ENCODE data around the gene ANXA11. TPM values are rescaled to one million over a fixed set of nuclear protein-coding genes. Genes with fewer than 3 reads are reported as not detected.
"Not testable (repeated sequence)": the region's sequence is repeated elsewhere in the genome, so short reads cannot be mapped to it uniquely, and the experiment has no call there.

The ANXA11 gene
- total RNA-seq, 1 experiment from 2014 or later, result 241 TPM

DNA sequence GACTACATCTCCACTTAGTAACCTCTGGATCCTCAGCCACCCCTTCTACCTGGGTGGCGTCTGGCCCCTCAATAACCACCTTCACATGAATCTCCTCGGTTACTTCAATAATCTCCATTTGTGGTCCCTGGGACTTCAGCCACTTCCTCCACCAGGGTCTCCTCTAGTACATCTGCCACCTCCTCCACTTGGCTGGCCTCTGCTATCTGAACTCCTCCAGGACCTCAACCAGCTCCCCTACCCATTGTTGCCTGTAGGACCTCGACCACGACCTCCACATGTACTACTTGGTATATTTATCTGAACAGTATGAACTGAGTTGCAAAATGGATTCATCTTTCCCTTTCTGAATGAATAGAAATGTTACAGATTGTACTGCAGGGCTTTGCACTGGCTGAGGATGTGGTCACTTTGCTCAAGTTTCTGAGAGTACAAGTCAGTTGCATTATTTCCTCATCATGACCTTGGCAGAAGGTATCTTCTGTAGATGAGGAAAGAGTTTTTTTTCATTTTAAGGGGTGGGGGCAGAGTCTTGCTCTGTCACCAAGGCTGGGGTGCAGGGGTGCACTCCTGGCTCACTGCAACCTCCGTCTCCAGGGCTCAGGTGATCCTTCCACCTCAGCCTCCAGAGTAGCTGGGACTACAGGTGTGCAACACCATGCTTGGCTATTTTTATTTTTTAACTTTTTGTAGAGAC lies 48.1 kb upstream of the ANXA11 start:
- Histone ChIP-seq H3K36me3 (ENCODE audit: control insufficient read depth, insufficient read depth, low read length) (no peaks in the 10 kb centered on the region), H3K4me3 (ENCODE audit: low read depth in 2 of 2, low read length in 2 of 2) (no peak overlapping the region), H3K27me3 (ENCODE audit: control insufficient read depth, insufficient read depth, low read length) (peaks cover 2% of the 10 kb centered on the region; the same call in 1 of the 2 replicates), H3K9me3 (ENCODE audit: control insufficient read depth, insufficient read depth, low read depth, low read length) (no peaks in the 10 kb centered on the region), H3K27ac (ENCODE audit: low read length) (no peak overlapping the region), H3K4me1 (ENCODE audit: control insufficient read depth, insufficient read depth, low read length) (no peaks in the 10 kb centered on the region)
- DNase-seq (ENCODE audit: low read depth, low spot score) (no peak), ATAC-seq (no peak)
- TF ChIP-seq, protein P1, sequence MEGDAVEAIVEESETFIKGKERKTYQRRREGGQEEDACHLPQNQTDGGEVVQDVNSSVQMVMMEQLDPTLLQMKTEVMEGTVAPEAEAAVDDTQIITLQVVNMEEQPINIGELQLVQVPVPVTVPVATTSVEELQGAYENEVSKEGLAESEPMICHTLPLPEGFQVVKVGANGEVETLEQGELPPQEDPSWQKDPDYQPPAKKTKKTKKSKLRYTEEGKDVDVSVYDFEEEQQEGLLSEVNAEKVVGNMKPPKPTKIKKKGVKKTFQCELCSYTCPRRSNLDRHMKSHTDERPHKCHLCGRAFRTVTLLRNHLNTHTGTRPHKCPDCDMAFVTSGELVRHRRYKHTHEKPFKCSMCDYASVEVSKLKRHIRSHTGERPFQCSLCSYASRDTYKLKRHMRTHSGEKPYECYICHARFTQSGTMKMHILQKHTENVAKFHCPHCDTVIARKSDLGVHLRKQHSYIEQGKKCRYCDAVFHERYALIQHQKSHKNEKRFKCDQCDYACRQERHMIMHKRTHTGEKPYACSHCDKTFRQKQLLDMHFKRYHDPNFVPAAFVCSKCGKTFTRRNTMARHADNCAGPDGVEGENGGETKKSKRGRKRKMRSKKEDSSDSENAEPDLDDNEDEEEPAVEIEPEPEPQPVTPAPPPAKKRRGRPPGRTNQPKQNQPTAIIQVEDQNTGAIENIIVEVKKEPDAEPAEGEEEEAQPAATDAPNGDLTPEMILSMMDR (IDR thresholded peaks at IDR 0.05), result no peak
- TF ChIP-seq SIN3A (IDR thresholded peaks at IDR 0.05; ENCODE audit: borderline replicate concordance, insufficient read depth, low read depth, low read length) (no peak), POLR2AphosphoS5 (IDR thresholded peaks at IDR 0.05; ENCODE audit: low read depth, low read length) (no peak), TCF7L2 (IDR thresholded peaks at IDR 0.05; ENCODE audit: low read depth, low read length) (no peak)
- in situ Hi-C loops (cut with HindIII; ENCODE audit: low pct_unique_long_range_greater_than_20kb, low sequenced_read_pairs) (no loop called here), intact Hi-C loops (cut with micrococcal nuclease; ENCODE audit: unreplicated experiment) (no loop called here)
- BruUV-seq (replicated peaks), result no TSS peak
- ChIA-PET POLR2A (no interaction called here), CTCF (no interaction called here)

DNA sequence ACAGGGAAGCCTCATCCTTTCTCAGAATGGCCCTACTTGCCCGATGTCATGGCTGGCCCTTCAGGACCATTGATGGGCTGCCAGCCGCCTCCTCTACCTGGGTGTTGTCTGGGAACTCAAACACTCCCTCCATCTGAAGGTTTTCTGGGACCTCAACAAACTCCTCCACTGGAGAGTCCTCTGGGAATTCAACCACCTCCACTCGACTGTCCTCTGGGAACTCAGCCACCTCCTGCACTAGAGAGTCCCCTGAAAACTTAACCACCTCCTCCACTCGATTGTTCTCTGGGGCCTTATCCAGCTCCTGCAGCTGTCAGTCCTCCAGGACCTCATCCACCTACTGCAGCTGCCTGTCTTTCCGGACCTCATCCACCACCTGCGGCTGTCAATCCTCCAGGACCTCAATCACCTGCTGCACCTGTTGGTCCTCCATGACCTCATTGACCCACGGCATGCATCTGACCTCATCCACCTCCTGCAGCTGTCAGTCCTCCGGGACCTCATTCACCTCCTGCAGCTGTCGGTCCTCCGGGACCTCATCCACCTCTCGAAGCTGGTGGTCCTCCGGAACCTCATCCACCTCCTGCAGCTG lies 47.1 kb upstream of the ANXA11 start:
- no peak overlapping the region for H3K4me3 ChIP-seq (ENCODE audit: low read depth in 2 of 2, low read length in 2 of 2)
- in situ Hi-C loops (cut with HindIII; ENCODE audit: low pct_unique_long_range_greater_than_20kb, low sequenced_read_pairs) (no loop called here), intact Hi-C loops (cut with micrococcal nuclease; ENCODE audit: unreplicated experiment) (no loop called here)
- BruUV-seq (replicated peaks), result no TSS peak
- H3K27ac ChIP-seq (ENCODE audit: low read length), result no peak overlapping the region
- ATAC-seq, result no peak
- ChIA-PET CTCF (no interaction called here), POLR2A (no interaction called here)
- peaks cover 2% of the 10 kb centered on the region; the same call in 1 of the 2 replicates for H3K27me3 ChIP-seq (ENCODE audit: control insufficient read depth, insufficient read depth, low read length)
- no peaks in the 10 kb centered on the region for H3K9me3 ChIP-seq (ENCODE audit: control insufficient read depth, insufficient read depth, low read depth, low read length)
- H3K36me3 ChIP-seq (ENCODE audit: control insufficient read depth, insufficient read depth, low read length), result no peaks in the 10 kb centered on the region
- DNase-seq (ENCODE audit: low read depth, low spot score), result no peak
- no peak for TF ChIP-seq SIN3A (IDR thresholded peaks at IDR 0.05; ENCODE audit: borderline replicate concordance, insufficient read depth, low read depth, low read length)
- TF ChIP-seq POLR2AphosphoS5 (IDR thresholded peaks at IDR 0.05; ENCODE audit: low read depth, low read length), result no peak
- TF ChIP-seq, protein P2, sequence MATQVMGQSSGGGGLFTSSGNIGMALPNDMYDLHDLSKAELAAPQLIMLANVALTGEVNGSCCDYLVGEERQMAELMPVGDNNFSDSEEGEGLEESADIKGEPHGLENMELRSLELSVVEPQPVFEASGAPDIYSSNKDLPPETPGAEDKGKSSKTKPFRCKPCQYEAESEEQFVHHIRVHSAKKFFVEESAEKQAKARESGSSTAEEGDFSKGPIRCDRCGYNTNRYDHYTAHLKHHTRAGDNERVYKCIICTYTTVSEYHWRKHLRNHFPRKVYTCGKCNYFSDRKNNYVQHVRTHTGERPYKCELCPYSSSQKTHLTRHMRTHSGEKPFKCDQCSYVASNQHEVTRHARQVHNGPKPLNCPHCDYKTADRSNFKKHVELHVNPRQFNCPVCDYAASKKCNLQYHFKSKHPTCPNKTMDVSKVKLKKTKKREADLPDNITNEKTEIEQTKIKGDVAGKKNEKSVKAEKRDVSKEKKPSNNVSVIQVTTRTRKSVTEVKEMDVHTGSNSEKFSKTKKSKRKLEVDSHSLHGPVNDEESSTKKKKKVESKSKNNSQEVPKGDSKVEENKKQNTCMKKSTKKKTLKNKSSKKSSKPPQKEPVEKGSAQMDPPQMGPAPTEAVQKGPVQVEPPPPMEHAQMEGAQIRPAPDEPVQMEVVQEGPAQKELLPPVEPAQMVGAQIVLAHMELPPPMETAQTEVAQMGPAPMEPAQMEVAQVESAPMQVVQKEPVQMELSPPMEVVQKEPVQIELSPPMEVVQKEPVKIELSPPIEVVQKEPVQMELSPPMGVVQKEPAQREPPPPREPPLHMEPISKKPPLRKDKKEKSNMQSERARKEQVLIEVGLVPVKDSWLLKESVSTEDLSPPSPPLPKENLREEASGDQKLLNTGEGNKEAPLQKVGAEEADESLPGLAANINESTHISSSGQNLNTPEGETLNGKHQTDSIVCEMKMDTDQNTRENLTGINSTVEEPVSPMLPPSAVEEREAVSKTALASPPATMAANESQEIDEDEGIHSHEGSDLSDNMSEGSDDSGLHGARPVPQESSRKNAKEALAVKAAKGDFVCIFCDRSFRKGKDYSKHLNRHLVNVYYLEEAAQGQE (IDR thresholded peaks at IDR 0.05; ENCODE audit: insufficient read depth in 1 of 2, low read depth in 2 of 2, low read length in 1 of 2), result no peak
- TF ChIP-seq, protein P1 (IDR thresholded peaks at IDR 0.05), result no peak
- no peak for TF ChIP-seq TCF7L2 (IDR thresholded peaks at IDR 0.05; ENCODE audit: low read depth, low read length)
- no peaks in the 10 kb centered on the region for H3K4me1 ChIP-seq (ENCODE audit: control insufficient read depth, insufficient read depth, low read length)

DNA sequence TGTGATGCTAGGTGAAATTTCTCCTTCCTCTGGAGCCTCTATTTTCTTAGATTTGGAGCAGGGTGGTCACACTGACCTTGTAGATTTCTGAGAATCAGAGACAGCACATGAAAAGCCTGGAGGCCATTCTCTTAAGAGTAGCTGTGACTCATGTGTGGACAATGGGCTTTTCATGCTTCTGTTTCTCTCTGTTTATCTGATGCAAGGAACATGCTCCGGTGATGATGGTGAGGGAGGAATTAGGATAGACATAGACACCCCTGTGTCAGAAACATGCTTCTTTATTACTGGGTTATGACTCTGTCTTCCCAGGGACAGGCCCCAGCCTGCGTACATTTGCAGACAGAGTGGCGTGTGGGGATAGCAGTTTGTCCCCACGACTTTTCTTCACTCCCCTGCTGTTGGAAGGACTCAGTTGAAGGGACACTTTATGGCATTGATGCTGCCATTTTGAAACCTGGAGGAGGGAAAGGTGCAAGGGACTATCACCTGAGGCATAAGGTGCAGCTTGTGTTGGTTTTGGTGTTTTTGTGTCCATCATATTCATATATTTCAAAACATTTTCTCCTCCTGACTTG lies 46.5 kb upstream of the ANXA11 start:
- H3K27ac ChIP-seq (ENCODE audit: low read length); H3K9me3 ChIP-seq (ENCODE audit: control insufficient read depth, insufficient read depth, low read depth, low read length); in situ Hi-C loops (cut with HindIII; ENCODE audit: low pct_unique_long_range_greater_than_20kb, low sequenced_read_pairs); CTCF ChIA-PET; DNase-seq (ENCODE audit: low read depth, low spot score); H3K4me1 ChIP-seq (ENCODE audit: control insufficient read depth, insufficient read depth, low read length); H3K4me3 ChIP-seq (ENCODE audit: low read depth in 2 of 2, low read length in 2 of 2); H3K27me3 ChIP-seq (ENCODE audit: control insufficient read depth, insufficient read depth, low read length); intact Hi-C loops (cut with micrococcal nuclease; ENCODE audit: unreplicated experiment); POLR2A ChIA-PET; BruUV-seq (replicated peaks); H3K36me3 ChIP-seq (ENCODE audit: control insufficient read depth, insufficient read depth, low read length): not testable (repeated sequence)
- peak; percentile 19; the same call in 1 of the 2 replicates for ATAC-seq

DNA sequence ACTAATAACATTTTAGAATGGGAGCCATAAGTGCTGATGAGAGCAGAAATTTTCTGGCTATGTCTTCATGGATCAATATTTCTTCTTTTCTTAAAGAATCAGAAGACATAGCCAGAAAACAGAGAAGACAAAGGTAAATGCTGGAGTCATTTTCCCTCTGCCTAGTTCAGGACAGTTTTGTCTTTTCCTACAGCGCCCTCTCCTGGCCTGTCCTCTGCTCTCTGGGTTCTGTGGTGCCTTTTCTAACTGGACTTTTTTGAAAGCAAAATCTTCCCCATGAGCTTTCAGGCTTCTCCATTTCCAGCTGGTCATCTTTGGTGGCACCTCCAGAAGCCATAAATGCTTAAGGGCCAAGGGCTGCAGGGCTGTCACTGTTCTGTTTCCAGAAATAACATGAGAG lies 45.1 kb upstream of the ANXA11 start:
- intact Hi-C loops (cut with micrococcal nuclease; ENCODE audit: unreplicated experiment); H3K27me3 ChIP-seq (ENCODE audit: control insufficient read depth, insufficient read depth, low read length); H3K4me1 ChIP-seq (ENCODE audit: control insufficient read depth, insufficient read depth, low read length); in situ Hi-C loops (cut with HindIII; ENCODE audit: low pct_unique_long_range_greater_than_20kb, low sequenced_read_pairs); BruUV-seq (replicated peaks); POLR2A ChIA-PET; DNase-seq (ENCODE audit: low read depth, low spot score); H3K27ac ChIP-seq (ENCODE audit: low read length); H3K9me3 ChIP-seq (ENCODE audit: control insufficient read depth, insufficient read depth, low read depth, low read length); CTCF ChIA-PET; H3K36me3 ChIP-seq (ENCODE audit: control insufficient read depth, insufficient read depth, low read length); H3K4me3 ChIP-seq (ENCODE audit: low read depth in 2 of 2, low read length in 2 of 2): not testable (repeated sequence)
- peak; percentile 83 for ATAC-seq
